Ishikawa (cell line): ENCODE results near the gene CD27.

Experiments
- EP300 ChIP-seq: IDR thresholded peaks from 2 replicates; pipeline ENCODE4 v1.6.1; 2012; ENCODE audit warnings: borderline replicate concordance
- MAX ChIP-seq: IDR thresholded peaks from 2 replicates; pipeline ENCODE4 v1.6.1; 2012
- RAD21 ChIP-seq: IDR thresholded peaks from 2 replicates; pipeline ENCODE4 v1.6.1; 2012; ENCODE audit warnings: low read depth
- REST ChIP-seq: IDR thresholded peaks from 2 replicates; pipeline ENCODE4 v1.6.1; 2012; ENCODE audit warnings: low read depth, mild to moderate bottlenecking
- TAF1 ChIP-seq: IDR thresholded peaks from 2 replicates; pipeline ENCODE4 v1.6.1; 2012; ENCODE audit warnings: low read depth, mild to moderate bottlenecking
- TCF12 ChIP-seq: IDR thresholded peaks from 2 replicates; pipeline ENCODE4 v1.6.1; 2012; ENCODE audit warnings: low read depth

DNA sequence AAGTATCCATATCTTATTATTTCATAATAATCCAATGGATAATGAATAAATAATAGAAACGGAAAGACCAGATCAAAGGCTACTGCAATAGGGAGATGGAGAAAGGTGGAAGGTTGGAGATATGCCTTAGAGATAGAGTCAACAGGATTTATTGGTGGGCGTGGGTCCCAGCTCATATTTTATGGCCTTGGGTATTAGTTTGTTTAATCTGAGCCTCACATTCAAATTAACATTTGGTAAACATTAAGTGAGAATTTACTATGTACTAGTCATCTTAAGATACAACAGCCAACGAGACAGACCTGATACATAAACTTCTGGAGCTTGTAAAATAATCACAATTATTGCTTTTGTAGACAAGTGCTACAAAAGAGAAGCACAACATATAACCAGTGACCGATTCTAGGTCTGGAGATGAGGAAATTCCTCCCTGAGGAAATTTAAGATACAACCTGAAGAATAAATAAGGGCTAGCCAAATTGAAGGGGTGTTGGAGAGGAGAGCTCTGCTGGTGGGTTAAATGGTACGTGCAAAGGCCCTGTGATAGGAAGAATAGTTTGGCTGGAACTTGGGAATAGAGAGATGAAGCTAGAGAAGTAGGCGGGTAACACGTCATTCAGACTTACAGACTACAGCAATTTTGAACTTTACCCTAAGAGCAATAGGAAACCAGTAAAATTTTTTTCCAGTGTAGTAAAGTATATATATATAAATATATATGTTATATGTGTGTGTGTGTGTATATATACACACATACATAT, 44.7 kb upstream of the CD27 start:
- TF ChIP-seq TAF1 = no peak
- TF ChIP-seq TCF12 = no peak
- TF ChIP-seq EP300 = no peak
- TF ChIP-seq REST = no peak
- TF ChIP-seq RAD21 = no peak
- TF ChIP-seq MAX = no peak
